HepG2 (cell line): Measurements from ENCODE around the gene RPS25. TPM values are rescaled to one million over a fixed set of nuclear protein-coding genes. Genes with fewer than 3 reads are reported as not detected.

Source experiments
- BRD4 ChIP-seq: sonication (generic); formaldehyde crosslinking; IDR thresholded peaks from 2 replicates; pipeline ENCODE4 v1.4.0; 2020; ENCODE audit warnings: missing genetic modification reagents
- FOXC1 ChIP-seq: sonication (generic); formaldehyde crosslinking; IDR thresholded peaks from 2 replicates; pipeline ENCODE4 v1.8.0; 2022; ENCODE audit warnings: mild to moderate bottlenecking, missing genetic modification reagents, borderline replicate concordance
- MYC ChIP-seq: sonication (generic); formaldehyde crosslinking; IDR thresholded peaks from 2 replicates; pipeline ENCODE4 v1.9.0; 2021; ENCODE audit warnings: missing genetic modification reagents, borderline replicate concordance
- PRDM15 ChIP-seq: sonication (generic); formaldehyde crosslinking; IDR thresholded peaks from 2 replicates; pipeline ENCODE4 v1.4.0; 2020; ENCODE audit warnings: missing genetic modification reagents
- TRAFD1 ChIP-seq: sonication (generic); formaldehyde crosslinking; IDR thresholded peaks from 2 replicates; pipeline ENCODE4 v1.5.1; 2020; ENCODE audit warnings: missing genetic modification reagents, mild to moderate bottlenecking, borderline replicate concordance
- ZBTB4 ChIP-seq: sonication (generic); formaldehyde crosslinking; IDR thresholded peaks from 2 replicates; pipeline ENCODE4 v1.4.0; 2020; ENCODE audit warnings: missing genetic modification reagents, mild to moderate bottlenecking, borderline replicate concordance
- ZNF230 ChIP-seq: sonication (generic); formaldehyde crosslinking; IDR thresholded peaks from 2 replicates; pipeline ENCODE4 v1.4.0; 2020; ENCODE audit warnings: mild to moderate bottlenecking, missing genetic modification reagents
- ZNF414 ChIP-seq: sonication (generic); formaldehyde crosslinking; IDR thresholded peaks from 2 replicates; pipeline ENCODE4 v1.5.0; 2020; ENCODE audit warnings: missing genetic modification reagents
- ZNF710 ChIP-seq: sonication (generic); formaldehyde crosslinking; IDR thresholded peaks from 2 replicates; pipeline ENCODE4 v1.5.0; 2020; ENCODE audit warnings: mild to moderate bottlenecking, missing genetic modification reagents, borderline replicate concordance
- ZNF781 ChIP-seq: sonication (generic); formaldehyde crosslinking; IDR thresholded peaks from 2 replicates; pipeline ENCODE4 v1.5.1; 2020; ENCODE audit warnings: borderline replicate concordance, mild to moderate bottlenecking, missing genetic modification reagents; ENCODE audit errors: not compliant biosample characterization
- ZNF841 ChIP-seq: sonication (generic); formaldehyde crosslinking; IDR thresholded peaks from 2 replicates; pipeline ENCODE4 v1.8.1; 2023; ENCODE audit warnings: missing genetic modification reagents, borderline replicate concordance
- polyA plus RNA-seq, 8 experiments: library from polyadenylated mRNA; depleted of rRNA in 3 of 8; stranded (reverse) in 7 of 8; unstranded in 1 of 8; fragments of >200 nt; fragmentation: Illumina TruSeq in 4 of 8; extraction: Trizol in 4 of 8; gene quantifications; 2 replicates each; pipeline versions ENCODE4 v1.2.1 to v1.2.3, GENCODE V29; 2011 to 2016; ENCODE audit warnings: low read depth in 4 of 8, missing spikeins in 1 of 8, mixed read lengths in 1 of 8; ENCODE audit not compliant: insufficient read depth in 1 of 8
- total RNA-seq, 5 experiments: library from RNA; depleted of rRNA; stranded (reverse); fragments of >200 nt; fragmentation: Illumina TruSeq; extraction: Trizol; gene quantifications; 2 replicates each; pipeline ENCODE4 v1.2.3, GENCODE V29; 2016; ENCODE audit warnings: low read depth in 1 of 5
- TF ChIP-seq, protein P1 (sequence below): sonication (generic); formaldehyde crosslinking; IDR thresholded peaks from 2 replicates; pipeline ENCODE4 v1.5.0; 2020; ENCODE audit warnings: mild to moderate bottlenecking, missing genetic modification reagents

RPS25 gene
- total and polyA plus RNA-seq, 2 of the 13 experiments (the other 11 are each of a cell fraction or from before 2014, with no cell fraction given) = 839 to 1,415 TPM

DNA sequence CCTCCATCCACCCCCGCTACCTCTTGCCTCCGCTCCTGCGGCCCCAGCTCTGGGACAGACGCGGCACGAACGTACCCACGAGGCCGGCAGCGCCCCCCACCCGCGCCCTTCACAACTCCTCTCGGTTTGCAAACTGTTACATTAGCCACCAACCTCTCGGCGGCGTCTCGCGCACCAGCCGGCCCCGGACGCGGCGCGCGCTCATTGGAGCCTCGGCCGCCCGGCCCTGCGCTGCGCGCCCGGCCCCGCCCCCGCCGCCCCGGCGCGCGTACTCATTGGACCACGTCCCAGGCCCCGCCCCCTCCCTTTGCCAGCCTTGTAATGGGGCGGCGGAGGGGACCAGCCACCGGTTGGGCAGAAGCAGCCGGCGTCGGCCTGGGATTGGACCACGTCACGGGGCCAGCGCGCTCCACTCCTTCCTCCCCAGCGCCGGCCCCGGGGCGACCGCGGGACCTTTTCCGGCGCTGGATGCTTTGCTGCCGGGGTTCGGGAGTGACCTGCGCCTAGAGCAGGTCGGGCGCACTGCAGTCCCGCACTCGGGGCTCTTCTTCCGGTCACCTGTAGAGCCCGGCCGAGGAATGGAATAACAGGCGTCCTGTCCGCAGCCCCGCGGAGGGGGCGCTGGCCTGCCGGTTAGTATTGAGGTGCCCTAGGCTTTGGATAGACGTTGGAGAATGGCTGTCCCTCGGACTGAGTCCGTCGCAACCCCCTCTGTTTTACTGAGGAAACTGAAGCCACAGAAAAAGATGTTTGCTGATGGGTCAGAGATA is 39.0 kb upstream of the RPS25 start, which contains the start of gene HYOU1 (continued):
- TF ChIP-seq PRDM15 (no peak), ZNF414 (CRISPR knock-in tag) (0 out of 2 replicates have a peak, but pooled peaks have one; percentile 50), ZNF230 (CRISPR knock-in tag) (no peak), ZBTB4 (CRISPR knock-in tag) (no peak), MYC (CRISPR knock-in tag) (peak; percentile 13; the same call in 1 of the 2 replicates), ZNF710 (CRISPR knock-in tag) (no peak; the same call in 1 of the 2 replicates), FOXC1 (no peak), TRAFD1 (no peak), ZNF841 (no peak), ZNF781 (CRISPR knock-in tag) (no peak), BRD4 (CRISPR knock-in tag) (no peak)
- TF ChIP-seq, protein P1, sequence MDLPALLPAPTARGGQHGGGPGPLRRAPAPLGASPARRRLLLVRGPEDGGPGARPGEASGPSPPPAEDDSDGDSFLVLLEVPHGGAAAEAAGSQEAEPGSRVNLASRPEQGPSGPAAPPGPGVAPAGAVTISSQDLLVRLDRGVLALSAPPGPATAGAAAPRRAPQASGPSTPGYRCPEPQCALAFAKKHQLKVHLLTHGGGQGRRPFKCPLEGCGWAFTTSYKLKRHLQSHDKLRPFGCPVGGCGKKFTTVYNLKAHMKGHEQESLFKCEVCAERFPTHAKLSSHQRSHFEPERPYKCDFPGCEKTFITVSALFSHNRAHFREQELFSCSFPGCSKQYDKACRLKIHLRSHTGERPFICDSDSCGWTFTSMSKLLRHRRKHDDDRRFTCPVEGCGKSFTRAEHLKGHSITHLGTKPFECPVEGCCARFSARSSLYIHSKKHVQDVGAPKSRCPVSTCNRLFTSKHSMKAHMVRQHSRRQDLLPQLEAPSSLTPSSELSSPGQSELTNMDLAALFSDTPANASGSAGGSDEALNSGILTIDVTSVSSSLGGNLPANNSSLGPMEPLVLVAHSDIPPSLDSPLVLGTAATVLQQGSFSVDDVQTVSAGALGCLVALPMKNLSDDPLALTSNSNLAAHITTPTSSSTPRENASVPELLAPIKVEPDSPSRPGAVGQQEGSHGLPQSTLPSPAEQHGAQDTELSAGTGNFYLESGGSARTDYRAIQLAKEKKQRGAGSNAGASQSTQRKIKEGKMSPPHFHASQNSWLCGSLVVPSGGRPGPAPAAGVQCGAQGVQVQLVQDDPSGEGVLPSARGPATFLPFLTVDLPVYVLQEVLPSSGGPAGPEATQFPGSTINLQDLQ (CRISPR knock-in tag) = no peak
